Osteoblast (primary cell): ENCODE measurements around the gene UBP1. TPM values are rescaled to one million over a fixed set of nuclear protein-coding genes. Genes with fewer than 3 reads are reported as not detected.
"Not testable (repeated sequence)": the region's sequence is repeated elsewhere in the genome, so short reads cannot be mapped to it uniquely, and the experiment has no call there.

Experiments
- DNase-seq: peaks from one replicate; pipeline ENCODE4 v3.0.0; 2011; ENCODE audit warnings: low spot score, mixed read lengths; ENCODE audit not compliant: insufficient read length; ENCODE audit errors: missing footprints
- H2AFZ ChIP-seq: 2 replicates; pipeline ENCODE4 v1.6.0; 2011; ENCODE audit warnings: mild to moderate bottlenecking, low read length
- H3K27ac ChIP-seq: 2 replicates; pipeline ENCODE4 v1.5.1; 2011; ENCODE audit warnings: mild to moderate bottlenecking, low read depth, low read length, moderate library complexity
- H3K27me3 ChIP-seq: 2 replicates; pipeline ENCODE4 v1.6.0; 2012; ENCODE audit warnings: mild to moderate bottlenecking, control low read depth, inconsistent platforms, low read length, moderate library complexity; ENCODE audit not compliant: insufficient read depth
- H3K36me3 ChIP-seq: 2 replicates; pipeline ENCODE4 v1.5.1; 2011; ENCODE audit warnings: mild to moderate bottlenecking, low read length, control low read depth, moderate library complexity; ENCODE audit not compliant: insufficient read depth
- H3K4me1 ChIP-seq: 2 replicates; pipeline ENCODE4 v1.5.1; 2011; ENCODE audit warnings: mild to moderate bottlenecking, low read length, control low read depth, moderate library complexity; ENCODE audit not compliant: insufficient read depth
- H3K4me2 ChIP-seq: 2 replicates; pipeline ENCODE4 v1.6.0; 2011; ENCODE audit warnings: mild to moderate bottlenecking, low read length; ENCODE audit not compliant: insufficient read depth
- H3K4me3 ChIP-seq: fragments of 200-600 bp; sonication (generic); 3 replicates; pipeline ENCODE4 v1.5.1; 2012; ENCODE audit warnings: mild to moderate bottlenecking, low read length, inconsistent platforms; ENCODE audit not compliant: insufficient read depth
- H3K79me2 ChIP-seq: 2 replicates; pipeline ENCODE4 v1.6.0; 2012; ENCODE audit warnings: mild to moderate bottlenecking, low read length, control low read depth, inconsistent platforms; ENCODE audit not compliant: insufficient read depth
- H3K9me3 ChIP-seq: 2 replicates; pipeline ENCODE4 v1.5.1; 2011; ENCODE audit warnings: low read depth, low read length, control low read depth
- H4K20me1 ChIP-seq: 2 replicates; pipeline ENCODE4 v1.6.0; 2012; ENCODE audit warnings: mild to moderate bottlenecking, low read length, control low read depth; ENCODE audit not compliant: insufficient read depth
- CTCF ChIP-seq: IDR thresholded peaks from 2 replicates; pipeline ENCODE4 v1.5.1; 2011; ENCODE audit warnings: mild to moderate bottlenecking, low read depth, low read length, moderate library complexity; ENCODE audit errors: extremely low read depth
- total RNA-seq: library from RNA; depleted of rRNA; stranded (reverse); fragments of >200 nt; gene quantifications from 2 replicates; pipeline ENCODE4 v1.2.3, GENCODE V29; 2012

UBP1 gene
- total RNA-seq, 1 donor, result 77.4 TPM

- Histone ChIP-seq H3K4me2 (no peak overlapping the region), H3K27me3 (no peaks in the 10 kb centered on the region), H3K79me2 (no peaks in the 10 kb centered on the region), H3K4me1 (no peaks in the 10 kb centered on the region), H4K20me1 (no peaks in the 10 kb centered on the region), H3K9me3 (no peaks in the 10 kb centered on the region), H3K27ac (no peak overlapping the region), H3K36me3 (no peaks in the 10 kb centered on the region), H2AFZ (no peak overlapping the region), H3K4me3 (no peak overlapping the region)
- TF ChIP-seq CTCF, result no peak
- DNase-seq, result no peak
Observed at GRCh38 chr3:33447958-33448357, 7.8 kb upstream of the UBP1 start.

- not testable (repeated sequence) for H3K4me2 ChIP-seq, H3K4me3 ChIP-seq, H3K9me3 ChIP-seq, DNase-seq, H3K4me1 ChIP-seq, H3K27ac ChIP-seq, H3K27me3 ChIP-seq, H2AFZ ChIP-seq, H4K20me1 ChIP-seq, H3K36me3 ChIP-seq, H3K79me2 ChIP-seq
Observed at GRCh38 chr3:33447256-33447625, 7.0 kb upstream of the UBP1 start.

GRCh38 chr3:33442190-33442589 is 2.0 kb upstream of the UBP1 start:
- Histone ChIP-seq H3K4me2 (no peak overlapping the region), H3K9me3 (no peaks in the 10 kb centered on the region), H3K4me1 (peaks cover 18% of the 10 kb centered on the region), H3K79me2 (peaks cover 27% of the 10 kb centered on the region), H3K4me3 (no peak overlapping the region), H2AFZ (no peak overlapping the region), H3K27me3 (no peaks in the 10 kb centered on the region), H3K27ac (no peak overlapping the region), H4K20me1 (peaks cover 20% of the 10 kb centered on the region), H3K36me3 (no peaks in the 10 kb centered on the region)
- no peak for DNase-seq
- TF ChIP-seq CTCF, result no peak

GRCh38 chr3:33441225-33441976 is 1.2 kb upstream of the UBP1 start:
- H3K79me2 ChIP-seq, result peaks cover 35% of the 10 kb centered on the region
- H3K4me2 ChIP-seq, result peak overlapping the region; percentile 87
- H3K4me3 ChIP-seq, result peak overlapping the region; percentile 92
- H3K36me3 ChIP-seq, result no peaks in the 10 kb centered on the region
- peak; percentile 83 for DNase-seq
- H3K4me1 ChIP-seq, result peaks cover 25% of the 10 kb centered on the region
- peak overlapping the region; percentile 92 for H3K27ac ChIP-seq
- H2AFZ ChIP-seq, result peak overlapping the region; percentile 94
- H3K9me3 ChIP-seq, result no peaks in the 10 kb centered on the region
- no peaks in the 10 kb centered on the region for H3K27me3 ChIP-seq
- TF ChIP-seq CTCF, result no peak
- H4K20me1 ChIP-seq, result peaks cover 27% of the 10 kb centered on the region
